Liver (tissue), 3 donors: Measurements from ENCODE around the gene FILIP1L.

ENCODE experiments used
- CTCF ChIP-seq: fragments of 150-350 bp; IDR thresholded peaks from 2 replicates; pipeline ENCODE4 v1.5.1; 2017; ENCODE audit warnings: improper control_type of control experiment, low read depth, low read length; ENCODE audit not compliant: missing input control
- EGR1 ChIP-seq, 2 donors: IDR thresholded peaks; 2 replicates each; pipeline ENCODE4 v1.6.1; 2016 to 2018; ENCODE audit warnings: antibody characterized with exemption in 2 of 2, low read depth in 2 of 2
- JUND ChIP-seq, 2 donors: IDR thresholded peaks; 2 replicates each; pipeline ENCODE4 v1.6.1; 2016; ENCODE audit warnings: antibody characterized with exemption in 2 of 2
- MAX ChIP-seq: IDR thresholded peaks from 2 replicates; pipeline ENCODE4 v1.6.1; 2016; ENCODE audit warnings: antibody characterized with exemption
- REST ChIP-seq: IDR thresholded peaks from 2 replicates; pipeline ENCODE4 v1.6.1; 2016; ENCODE audit warnings: antibody characterized with exemption, mild to moderate bottlenecking
- SP1 ChIP-seq: IDR thresholded peaks from 2 replicates; pipeline ENCODE4 v1.6.1; 2018; ENCODE audit warnings: antibody characterized with exemption, mild to moderate bottlenecking
- donor health status: healthy.
- donor health status: healthy.

GRCh38 chr3:100158918-100159330 is 44.6 kb upstream of the FILIP1L start:
- TF ChIP-seq CTCF (no peak), REST (no peak), MAX (no peak), EGR1 (IDR thresholded peaks at IDR 0.05; ENCODE audit: low read depth in 2 of 2) (no peak), JUND (IDR thresholded peaks at IDR 0.05) (no peak), SP1 (no peak)
